ENCODE results near the gene UBALD1. TPM values are rescaled to one million over a fixed set of nuclear protein-coding genes. Genes with fewer than 3 reads are reported as not detected.

Gene UBALD1
- total and polyA plus RNA-seq, 8 donors: 12.0 to 27.8 (median 19.8) TPM

GRCh38 chr16:4647644-4647980 lies 32.9 kb upstream of the UBALD1 start:
- Histone ChIP-seq H3K36me3 (peaks cover 0 to 48% of the 10 kb centered on the region in 2 donors), H3K27me3 (no peaks in the 10 kb centered on the region), H3K4me3 (no peak overlapping the region), H3K4me1 (peaks cover 3 to 4% of the 10 kb centered on the region in 2 donors), H3K27ac (no peak overlapping the region), H3K9me3 (no peaks in the 10 kb centered on the region)
- intact Hi-C loops (cut with DNase I): no loop called here
- no peak for DNase-seq
- TF ChIP-seq CTCF (IDR thresholded peaks at IDR 0.05): no peak
- ATAC-seq: no peak

GRCh38 chr16:4646773-4647643 lies 32.3 kb upstream of the UBALD1 start:
- no peaks in the 10 kb centered on the region for H3K9me3 ChIP-seq
- intact Hi-C loops (cut with DNase I): no loop called here
- no peak overlapping the region for H3K4me3 ChIP-seq
- no peaks in the 10 kb centered on the region for H3K27me3 ChIP-seq
- peaks cover 0 to 41% of the 10 kb centered on the region in 2 donors for H3K36me3 ChIP-seq
- no peak overlapping the region for H3K27ac ChIP-seq
- no peak for ATAC-seq
- TF ChIP-seq CTCF (IDR thresholded peaks at IDR 0.05): no peak
- DNase-seq: no peak
- peaks cover 0 to 2% of the 10 kb centered on the region in 2 donors for H3K4me1 ChIP-seq

- H3K36me3 ChIP-seq: peaks cover 0 to 24% of the 10 kb centered on the region in 2 donors
- intact Hi-C loops (cut with DNase I): no loop called here
- ATAC-seq (no peak), DNase-seq (no peak)
- no peak overlapping the region for H3K4me3 ChIP-seq
- H3K27ac ChIP-seq: peak overlapping the region; percentile 13 to 30
- TF ChIP-seq CTCF (IDR thresholded peaks at IDR 0.05): no peak
- H3K27me3 ChIP-seq: no peaks in the 10 kb centered on the region
- no peaks in the 10 kb centered on the region for H3K9me3 ChIP-seq
- H3K4me1 ChIP-seq: peaks cover 12 to 30% of the 10 kb centered on the region in 2 donors
Measured at GRCh38 chr16:4641895-4642294, 27.2 kb upstream of the UBALD1 start.

- peaks cover 0 to 18% of the 10 kb centered on the region in 2 donors for H3K36me3 ChIP-seq
- no peak overlapping the region for H3K4me3 ChIP-seq
- peak; percentile 79 for ATAC-seq
- no peak for DNase-seq
- H3K27me3 ChIP-seq: no peaks in the 10 kb centered on the region
- intact Hi-C loops (cut with DNase I): no loop called here
- no peaks in the 10 kb centered on the region for H3K9me3 ChIP-seq
- TF ChIP-seq CTCF (IDR thresholded peaks at IDR 0.05): no peak
- peak overlapping the region; percentile 13 to 30 for H3K27ac ChIP-seq
- H3K4me1 ChIP-seq: peaks cover 12 to 30% of the 10 kb centered on the region in 2 donors
Measured at GRCh38 chr16:4641306-4641687, 26.6 kb upstream of the UBALD1 start.

GRCh38 chr16:4640572-4641305 lies 26.1 kb upstream of the UBALD1 start:
- no peaks in the 10 kb centered on the region for H3K27me3 ChIP-seq
- peak in 1 of 4 donors; percentile 45 for DNase-seq
- peaks cover 0 to 16% of the 10 kb centered on the region in 2 donors for H3K36me3 ChIP-seq
- peak; percentile 80 for ATAC-seq
- intact Hi-C loops (cut with DNase I): no loop called here
- H3K4me1 ChIP-seq: peaks cover 12 to 33% of the 10 kb centered on the region in 2 donors
- TF ChIP-seq CTCF (IDR thresholded peaks at IDR 0.05): no peak
- no peaks in the 10 kb centered on the region for H3K9me3 ChIP-seq
- H3K27ac ChIP-seq: peak overlapping the region; percentile 13 to 30
- H3K4me3 ChIP-seq: no peak overlapping the region
